ENCODE results near the gene CKB. TPM values are rescaled to one million over a fixed set of nuclear protein-coding genes. Genes with fewer than 3 reads are reported as not detected.

CKB gene
- total and polyA plus RNA-seq, 3 donors from 2014 or later, result 504 to 1,322 (median 1,148) TPM

- peaks cover 6% of the 10 kb centered on the region for H3K4me1 ChIP-seq
- H3K9me3 ChIP-seq, result no peaks in the 10 kb centered on the region
- no peak overlapping the region for H3K27ac ChIP-seq
- H3K4me3 ChIP-seq, result no peak overlapping the region
- DNase-seq, result no peak
- intact Hi-C loops (cut with DNase I; ENCODE audit: low total_unique reads), result no loop called here
- H3K36me3 ChIP-seq (ENCODE audit: low read depth, missing control alignments), result no peaks in the 10 kb centered on the region
- TF ChIP-seq CTCF (IDR thresholded peaks at IDR 0.05) (no peak), POLR2A (IDR thresholded peaks at IDR 0.05) (no peak)
- WGBS, 2 donors, result 74 to 79% methylated on average over 5 of the region's 5 CpGs
- H3K27me3 ChIP-seq, result no peaks in the 10 kb centered on the region
These were observed 46.0 kb downstream of the CKB start for GRCh38 chr14:103476631-103477030.

GRCh38 chr14:103476065-103476464 is 46.6 kb downstream of the CKB start:
- no peak for DNase-seq
- no peak for TF ChIP-seq CTCF (IDR thresholded peaks at IDR 0.05)
- no peak for TF ChIP-seq POLR2A (IDR thresholded peaks at IDR 0.05)
- no peaks in the 10 kb centered on the region for H3K36me3 ChIP-seq (ENCODE audit: low read depth, missing control alignments)

GRCh38 chr14:103474893-103475292 is 47.7 kb downstream of the CKB start:
- Histone ChIP-seq H3K9me3 (no peaks in the 10 kb centered on the region), H3K36me3 (ENCODE audit: low read depth, missing control alignments) (no peaks in the 10 kb centered on the region), H3K27ac (no peak overlapping the region), H3K27me3 (no peaks in the 10 kb centered on the region), H3K4me3 (no peak overlapping the region), H3K4me1 (peaks cover 6% of the 10 kb centered on the region)
- WGBS, 2 donors, result 92 to 93% methylated on average over 5 of the region's 5 CpGs
- no peak for DNase-seq
- TF ChIP-seq POLR2A (IDR thresholded peaks at IDR 0.05) (no peak), CTCF (IDR thresholded peaks at IDR 0.05) (no peak)
- intact Hi-C loops (cut with DNase I; ENCODE audit: low total_unique reads), result no loop called here

More at GRCh38 chr14:103476065-103476464, 46.6 kb downstream of the CKB start:
- Histone ChIP-seq H3K27ac (no peak overlapping the region), H3K9me3 (no peaks in the 10 kb centered on the region), H3K4me1 (peaks cover 6% of the 10 kb centered on the region), H3K4me3 (no peak overlapping the region), H3K27me3 (no peaks in the 10 kb centered on the region)
- intact Hi-C loops (cut with DNase I; ENCODE audit: low total_unique reads), result no loop called here
- WGBS, 2 donors, result 94 to 98% methylated on average over 3 of the region's 3 CpGs

GRCh38 chr14:103472939-103473338 is 49.7 kb downstream of the CKB start:
- no peaks in the 10 kb centered on the region for H3K36me3 ChIP-seq (ENCODE audit: low read depth, missing control alignments)
- H3K9me3 ChIP-seq, result no peaks in the 10 kb centered on the region
- peak overlapping the region in 1 of 2 donors; percentile 71 for H3K27ac ChIP-seq
- H3K27me3 ChIP-seq, result no peaks in the 10 kb centered on the region
- no peak overlapping the region for H3K4me3 ChIP-seq
- TF ChIP-seq CTCF (IDR thresholded peaks at IDR 0.05), result no peak
- TF ChIP-seq POLR2A (IDR thresholded peaks at IDR 0.05), result no peak
- intact Hi-C loops (cut with DNase I; ENCODE audit: low total_unique reads), result no loop called here
- H3K4me1 ChIP-seq, result peaks cover 6% of the 10 kb centered on the region
- no peak for DNase-seq
- 73 to 83% methylated on average over 5 of the region's 5 CpGs for WGBS, 2 donors

Small RNA genes lying within 50 kb of the gene (small RNA-seq; reads per million reads assigned to genes)
- gene RNU4-68P (0 to 0.09 reads per million in 2 donors), gene RNU7-160P (0 reads per million in 2 donors)

Other genes starting within 250 kb of the CKB start
- gene EIF5, start 188.6 kb downstream of the CKB start, total RNA-seq, result 100 to 1,000 TPM; 308 to 309 TPM
- gene EIF5, start 188.6 kb downstream of the CKB start, polyA plus RNA-seq (ENCODE audit: insufficient read depth, low read depth, low replicate concordance), result 366 TPM
- 100 to 1,000 TPM; 172 to 198 TPM for gene MARK3, start 137.4 kb downstream of the CKB start, total RNA-seq
- gene MARK3, start 137.4 kb downstream of the CKB start, polyA plus RNA-seq (ENCODE audit: insufficient read depth, low read depth, low replicate concordance), result 93.9 TPM
- 10 to 100 TPM; 19.1 to 29.8 TPM for gene TRMT61A, start 6.4 kb upstream of the CKB start, total RNA-seq
- 12.1 TPM for gene TRMT61A, start 6.4 kb upstream of the CKB start, polyA plus RNA-seq (ENCODE audit: insufficient read depth, low read depth, low replicate concordance)
- gene BAG5, start 39.8 kb upstream of the CKB start, total RNA-seq, result 100 to 1,000 TPM in 1 of 2 donors, 10 to 100 TPM in 1; 63.4 to 124 TPM
- 202 TPM for gene BAG5, start 39.8 kb upstream of the CKB start, polyA plus RNA-seq (ENCODE audit: insufficient read depth, low read depth, low replicate concordance)
- gene COA8, start 40.1 kb upstream of the CKB start, total RNA-seq, result 10 to 100 TPM; 28.9 to 68.7 TPM
- 152 TPM for gene COA8, start 40.1 kb upstream of the CKB start, polyA plus RNA-seq (ENCODE audit: insufficient read depth, low read depth, low replicate concordance)
- gene KLC1, start 106.4 kb upstream of the CKB start, total RNA-seq, result 100 to 1,000 TPM; 379 to 473 TPM
- 92.9 TPM for gene KLC1, start 106.4 kb upstream of the CKB start, polyA plus RNA-seq (ENCODE audit: insufficient read depth, low read depth, low replicate concordance)
- gene XRCC3, start 192.6 kb upstream of the CKB start, total RNA-seq, result 10 to 100 TPM; 40.3 to 41.1 TPM
- 16.6 TPM for gene XRCC3, start 192.6 kb upstream of the CKB start, polyA plus RNA-seq (ENCODE audit: insufficient read depth, low read depth, low replicate concordance)
- gene ZFYVE21, start 193.0 kb upstream of the CKB start, total RNA-seq, result 100 to 1,000 TPM; 194 to 251 TPM
- gene ZFYVE21, start 193.0 kb upstream of the CKB start, polyA plus RNA-seq (ENCODE audit: insufficient read depth, low read depth, low replicate concordance), result 86.4 TPM